CD4-positive, alpha-beta T cell treated with Interleukin-2 at 100 ng/mL for 4 hours (primary cell): ENCODE results near the gene ALDH3B1.
A peak's percentile ranks its signal among the peaks of the same experiment; 100 is the strongest.

Source experiments
- DNase-seq: peaks from one replicate; pipeline ENCODE4 v3.0.0-alpha.2; 2020; ENCODE audit warnings: low spot score

The ALDH3B1 gene

DNA sequence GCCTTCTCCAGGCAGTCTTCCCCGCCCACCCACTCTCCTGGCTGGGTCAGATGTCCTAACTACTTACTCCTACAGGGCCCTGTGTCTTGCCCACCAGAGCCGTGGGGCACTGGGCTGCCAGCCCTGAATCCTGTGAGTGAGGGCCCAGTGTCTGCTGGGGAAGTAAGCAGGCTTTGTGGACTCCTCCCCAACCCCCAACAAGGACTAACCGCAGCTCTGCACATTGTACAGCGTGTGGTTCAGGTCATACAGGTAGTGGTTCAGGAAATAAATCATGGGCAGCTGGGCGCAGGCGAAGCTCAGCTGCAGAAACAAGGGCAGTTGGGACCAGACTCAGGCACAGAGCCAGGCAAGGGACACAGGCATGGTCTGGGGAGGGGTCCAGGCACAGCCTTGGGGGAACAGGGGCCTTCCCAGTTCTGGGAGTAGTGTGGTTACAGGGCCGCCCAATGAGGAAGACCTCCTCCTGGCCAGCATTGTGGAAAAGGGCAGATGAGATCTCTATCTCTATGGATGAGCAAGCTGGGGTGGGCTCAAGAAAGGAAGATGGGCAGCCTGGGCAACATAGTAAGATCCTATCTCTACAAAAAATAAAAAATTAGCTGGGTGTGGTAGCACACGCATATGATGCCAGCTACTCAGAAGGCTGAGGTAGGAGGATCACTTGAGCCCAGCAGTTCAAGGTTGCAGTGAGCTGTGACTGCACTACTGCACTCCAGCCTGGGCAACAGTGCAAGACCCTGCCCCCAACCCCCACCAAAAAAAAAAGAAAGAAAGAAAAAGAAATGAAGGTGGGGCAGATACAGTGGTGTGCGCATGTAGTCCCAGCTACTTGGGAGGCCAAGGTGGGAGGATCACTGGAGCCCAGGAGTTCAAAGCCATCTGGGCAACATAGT, 11.7 kb upstream of the ALDH3B1 start:
- no peak for DNase-seq

DNA sequence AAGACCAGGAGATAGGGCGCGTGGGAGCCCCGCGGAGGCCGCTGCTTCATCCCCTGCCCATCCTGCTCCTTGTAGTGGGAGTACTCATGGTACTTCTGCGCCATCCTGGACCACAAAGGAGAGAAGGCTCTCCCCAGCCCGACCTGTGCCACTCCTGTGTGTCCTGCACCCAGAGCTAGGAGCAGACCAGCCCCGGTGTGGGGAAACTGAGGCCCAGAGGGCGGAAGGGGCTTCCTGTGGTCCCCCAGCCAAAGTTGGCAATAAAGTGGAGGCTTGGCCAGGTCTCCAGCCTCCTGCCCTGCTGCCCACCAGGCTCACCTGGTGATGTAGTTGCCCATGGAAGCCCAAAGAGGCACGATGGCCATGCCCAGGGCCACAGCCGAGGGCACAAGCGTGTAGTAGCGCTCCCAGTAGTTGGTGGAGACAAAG, 10.9 kb upstream of the ALDH3B1 start:
- no peak for DNase-seq

DNA sequence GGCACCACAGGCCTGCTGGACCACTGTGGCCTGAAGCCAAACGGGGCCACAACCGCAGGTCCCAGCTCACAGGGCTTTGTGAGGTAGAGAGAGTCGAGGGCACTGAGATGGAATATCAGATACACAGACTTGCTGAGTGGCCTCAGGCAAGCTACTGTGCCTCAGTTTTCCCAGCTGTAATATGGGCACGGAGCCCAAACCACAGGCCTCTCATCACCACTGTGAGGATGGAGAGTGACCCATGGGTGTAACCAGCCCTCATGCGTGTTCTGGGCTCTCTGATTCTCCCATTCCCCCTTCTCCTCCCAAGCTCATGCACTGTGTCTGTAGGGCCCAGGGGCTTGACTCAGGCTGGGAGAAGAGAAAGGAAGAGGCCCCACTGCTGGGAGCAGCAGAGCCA, 10.4 kb upstream of the ALDH3B1 start:
- no peak for DNase-seq

DNA sequence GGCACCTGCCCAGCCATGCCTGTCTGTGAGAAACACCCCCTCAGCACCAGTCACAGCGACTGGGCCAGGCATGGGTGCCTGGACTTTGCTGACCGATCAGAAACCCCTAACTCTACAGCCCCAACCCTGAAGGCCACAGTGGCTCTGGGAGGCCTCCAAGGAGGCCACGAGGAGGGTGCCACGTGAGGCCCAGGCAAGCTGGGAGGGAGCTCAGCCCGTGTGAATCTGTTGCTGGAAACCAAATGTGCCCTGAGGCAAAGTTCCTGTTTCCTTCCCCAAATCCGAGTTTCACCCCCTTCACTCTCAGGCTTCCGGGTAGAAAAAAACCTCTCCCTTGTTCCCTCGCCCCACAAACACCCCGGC, 7.6 kb upstream of the ALDH3B1 start:
- no peak for DNase-seq

DNA sequence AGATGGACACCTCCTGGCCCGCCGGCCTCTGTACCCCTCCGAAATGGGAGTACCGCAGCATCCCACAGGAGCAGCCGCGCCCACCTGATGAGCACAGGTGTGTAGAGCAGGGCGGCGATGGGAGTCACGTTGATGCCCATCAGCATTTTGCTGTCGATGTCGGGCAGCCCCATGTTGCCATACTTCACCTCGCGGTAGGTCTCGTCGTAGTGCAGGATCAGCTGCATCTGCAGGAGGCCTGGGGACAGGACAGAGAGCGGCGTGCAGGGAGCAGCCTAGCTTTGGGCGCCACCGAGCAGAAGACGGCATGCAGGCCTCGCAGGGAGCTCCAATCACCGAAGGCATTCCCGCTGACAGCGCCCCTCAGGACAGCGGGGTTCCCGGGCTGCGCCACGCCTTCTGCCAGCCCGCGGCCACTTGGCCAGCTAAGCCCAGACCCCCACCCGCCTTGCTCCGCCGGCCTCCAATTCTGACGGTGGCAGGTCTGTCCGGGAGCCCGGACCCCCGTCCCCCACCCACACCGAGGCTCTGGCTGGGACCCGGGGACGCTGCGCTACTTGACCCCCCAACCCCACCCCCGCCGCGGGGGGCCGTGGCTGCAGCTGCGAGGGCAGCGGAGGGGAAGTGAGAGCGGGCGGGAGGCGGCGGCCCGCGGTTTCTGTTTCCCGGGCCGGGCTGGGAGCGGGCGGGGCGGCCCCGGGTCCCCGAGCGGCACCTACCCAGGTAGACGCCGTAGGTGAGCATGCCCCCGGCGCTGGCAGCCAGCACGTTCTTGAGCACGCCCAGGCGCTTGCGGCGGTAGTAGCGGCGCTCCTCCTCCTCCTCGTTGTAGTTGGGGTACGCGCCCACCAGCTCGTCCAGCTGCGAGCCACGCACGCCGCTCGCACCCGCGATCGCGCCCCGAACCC, 6.9 kb upstream of the ALDH3B1 start:
- DNase-seq, result peak; percentile 50

DNA sequence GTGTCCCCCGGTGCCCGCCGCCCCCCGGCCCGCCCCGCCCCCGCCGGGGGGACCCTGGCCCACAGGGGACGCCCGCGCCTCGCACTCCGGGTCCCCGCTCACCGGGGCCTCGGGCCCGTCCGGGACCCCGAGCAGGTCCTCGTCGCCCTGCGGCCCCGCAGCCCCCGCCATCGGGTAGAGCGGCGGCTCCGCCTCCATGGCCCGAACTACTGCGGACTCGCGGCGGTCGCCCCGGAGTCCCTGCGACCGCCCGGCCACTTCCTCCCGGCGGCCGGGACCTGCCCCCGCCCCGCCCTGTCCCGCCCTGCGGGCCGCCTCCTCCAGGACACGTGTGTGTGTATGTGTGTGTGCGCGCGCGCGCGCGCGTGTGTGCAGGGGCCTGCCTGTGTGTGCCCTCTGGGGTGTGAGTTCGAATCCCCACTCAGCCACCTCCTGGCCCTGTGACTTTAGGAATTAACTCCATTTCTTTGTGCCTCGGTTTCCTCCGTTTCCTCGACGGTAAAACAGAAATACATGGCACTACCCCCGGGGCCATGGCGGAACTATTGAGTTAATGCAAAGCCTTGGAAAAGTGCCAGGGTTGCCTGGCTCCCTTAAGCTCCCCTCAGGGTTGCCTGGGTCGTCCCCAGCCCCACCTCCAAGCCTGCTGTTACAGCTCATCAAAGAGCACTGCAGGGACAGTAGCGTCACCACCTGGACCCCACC, 6.1 kb upstream of the ALDH3B1 start, which contains the start of gene UNC93B1:
Gene UNC93B1, minus strand, starts transcription at position 252 of the 705 bp plus-strand sequence. Its CDS starts 54 bp downstream, at position 198.
- peak; percentile 80 for DNase-seq

DNA sequence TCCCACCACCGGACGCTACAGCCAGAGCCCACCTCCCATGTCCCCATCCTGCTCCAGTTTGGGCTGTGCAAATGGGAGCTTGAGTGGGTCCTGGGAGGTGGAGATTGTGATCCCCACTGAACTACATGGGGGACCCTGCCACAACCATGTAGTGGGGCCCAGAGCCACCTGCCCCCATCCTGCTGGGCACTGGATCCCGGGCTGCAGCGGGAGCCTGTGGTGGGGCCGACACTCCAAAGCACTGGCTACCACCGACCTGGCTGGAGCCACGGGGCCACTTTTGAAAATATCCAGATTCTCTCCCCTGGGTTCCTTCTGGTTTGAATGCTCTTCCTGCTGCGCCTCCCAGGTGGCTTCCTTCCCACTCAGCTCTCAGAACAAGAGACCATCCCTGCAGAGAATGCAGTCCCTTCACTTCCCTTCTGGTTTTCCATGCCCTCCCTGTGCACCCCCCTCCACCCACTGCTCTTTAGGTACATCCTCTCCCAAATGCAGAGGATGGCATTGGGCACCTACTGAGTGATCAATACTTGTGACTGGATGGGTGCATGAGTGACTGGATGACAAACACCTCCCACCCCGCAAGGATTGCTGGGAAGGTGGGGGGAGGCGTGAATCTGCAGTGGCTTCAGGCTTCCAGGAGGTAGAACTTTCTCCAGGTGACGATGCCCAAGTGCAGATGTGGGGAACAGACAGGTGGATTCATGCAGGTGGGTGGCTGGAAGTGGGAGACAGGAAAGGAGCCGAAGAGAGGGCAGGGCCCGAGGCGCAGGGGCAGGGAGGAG, 5.4 kb upstream of the ALDH3B1 start:
- DNase-seq, result no peak

DNA sequence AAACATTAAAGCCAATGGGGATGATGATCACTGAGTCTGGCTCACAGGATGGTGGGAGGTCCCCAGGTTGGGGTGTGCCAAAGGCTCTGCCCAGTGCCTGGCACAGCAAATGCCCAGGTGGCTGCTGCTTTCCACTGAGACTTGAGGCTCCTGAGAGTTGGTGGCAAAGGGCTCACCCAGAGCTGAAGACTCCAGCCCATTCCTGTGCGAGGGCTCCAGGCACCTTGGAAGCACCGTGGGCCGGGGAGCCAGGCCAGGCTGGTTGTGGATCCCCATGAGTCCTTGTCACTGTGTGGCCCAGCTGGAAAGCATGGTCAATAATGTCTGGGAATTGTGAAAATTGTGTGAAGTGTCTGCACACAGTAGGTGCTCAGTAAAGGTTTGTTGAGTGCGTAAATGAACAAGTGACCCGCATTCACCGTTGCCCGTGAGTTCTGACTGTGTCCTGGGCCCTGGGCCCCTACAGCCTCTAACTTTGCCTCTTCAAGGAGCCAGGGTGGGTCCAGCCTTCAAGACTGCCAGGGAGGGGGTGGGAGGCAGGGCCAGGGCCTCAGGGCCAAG, 3.4 kb upstream of the ALDH3B1 start:
- no peak for DNase-seq

DNA sequence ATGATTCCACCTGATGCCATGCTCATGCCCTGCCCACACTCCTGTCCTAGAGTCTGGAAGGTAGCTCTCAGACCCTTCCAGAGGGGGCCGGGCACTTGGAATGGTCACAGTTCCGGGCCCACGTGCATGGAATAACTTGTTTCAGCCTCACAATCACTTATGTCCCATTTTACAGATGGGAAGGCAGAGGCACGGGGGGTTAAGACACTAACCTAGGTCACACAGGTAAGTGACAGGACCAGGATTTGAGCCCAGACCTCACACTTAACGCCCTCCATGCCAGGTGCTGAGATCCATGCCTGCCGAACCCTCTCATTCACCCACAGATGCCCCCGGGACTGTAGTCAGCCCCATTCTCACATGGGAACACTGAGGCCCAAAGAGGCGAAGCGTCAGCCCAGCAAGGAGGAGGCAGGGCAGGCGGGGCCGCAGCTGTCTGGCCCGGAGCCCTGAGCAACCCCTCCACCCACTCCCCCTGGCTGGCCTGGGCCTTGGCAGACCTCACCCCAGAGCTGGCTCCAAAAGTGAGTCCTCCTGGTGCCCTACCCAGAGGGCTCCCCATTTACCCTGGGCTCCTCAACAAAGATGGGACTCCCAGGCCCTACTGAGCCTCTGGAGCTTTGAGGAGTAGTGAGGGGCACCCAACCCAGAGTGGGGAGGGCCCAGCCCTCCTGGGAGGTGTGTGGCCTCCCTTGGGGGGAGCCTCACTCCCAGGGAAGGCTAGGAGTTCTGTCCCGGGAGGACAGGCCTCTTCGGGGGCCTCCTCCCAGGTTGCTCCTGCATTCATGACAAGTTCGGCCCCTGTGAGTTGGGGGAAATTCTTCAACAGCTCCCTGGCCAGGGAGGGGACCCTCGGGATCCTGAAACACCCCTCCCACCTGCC, 2.4 kb upstream of the ALDH3B1 start:
- DNase-seq, result no peak

DNA sequence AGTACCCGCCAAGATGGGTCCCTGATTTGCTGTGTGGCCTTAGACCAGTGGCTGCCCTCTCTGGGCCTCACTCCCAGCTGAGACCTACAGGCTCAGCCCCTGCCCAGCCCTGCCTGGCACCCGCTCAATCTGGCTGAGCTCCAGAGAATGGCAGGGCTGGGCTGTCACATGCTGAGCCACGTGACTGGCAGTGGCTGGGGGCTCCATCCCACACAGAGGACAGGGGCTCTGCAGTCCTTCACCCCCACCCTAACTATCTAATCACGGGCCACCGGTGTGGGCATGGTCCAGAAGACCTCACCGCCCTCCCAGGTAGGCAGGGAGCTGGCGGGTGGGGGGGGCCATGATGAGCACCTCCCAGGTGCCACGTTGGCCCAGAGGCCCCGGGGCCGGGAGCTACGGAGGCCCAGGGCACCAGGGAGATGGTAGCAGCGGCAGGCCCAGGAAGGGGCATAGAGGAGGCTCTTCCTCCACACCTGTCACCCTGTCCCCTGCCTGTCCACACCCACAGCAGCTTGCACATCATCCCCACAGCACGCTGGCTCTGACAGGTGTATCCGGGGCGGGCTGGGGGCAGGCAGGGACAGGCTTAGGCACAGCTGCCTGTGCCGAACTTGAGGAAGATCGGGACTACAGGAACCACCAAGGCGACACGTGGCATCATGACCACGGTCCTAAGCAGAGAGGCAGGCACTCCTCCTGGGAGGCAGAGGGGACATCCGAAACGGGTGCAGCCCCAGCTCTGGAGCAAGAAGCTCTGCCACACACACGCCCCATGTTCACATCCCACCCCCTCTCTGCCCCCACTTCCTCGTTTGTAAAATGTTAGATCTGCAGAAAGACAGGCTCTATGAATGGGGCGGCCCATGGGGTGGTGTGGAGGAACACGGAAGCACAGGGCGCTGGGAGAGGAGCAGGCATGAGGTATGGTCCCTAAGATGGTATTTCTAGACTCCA, 1.5 kb upstream of the ALDH3B1 start:
- DNase-seq, result no peak

DNA sequence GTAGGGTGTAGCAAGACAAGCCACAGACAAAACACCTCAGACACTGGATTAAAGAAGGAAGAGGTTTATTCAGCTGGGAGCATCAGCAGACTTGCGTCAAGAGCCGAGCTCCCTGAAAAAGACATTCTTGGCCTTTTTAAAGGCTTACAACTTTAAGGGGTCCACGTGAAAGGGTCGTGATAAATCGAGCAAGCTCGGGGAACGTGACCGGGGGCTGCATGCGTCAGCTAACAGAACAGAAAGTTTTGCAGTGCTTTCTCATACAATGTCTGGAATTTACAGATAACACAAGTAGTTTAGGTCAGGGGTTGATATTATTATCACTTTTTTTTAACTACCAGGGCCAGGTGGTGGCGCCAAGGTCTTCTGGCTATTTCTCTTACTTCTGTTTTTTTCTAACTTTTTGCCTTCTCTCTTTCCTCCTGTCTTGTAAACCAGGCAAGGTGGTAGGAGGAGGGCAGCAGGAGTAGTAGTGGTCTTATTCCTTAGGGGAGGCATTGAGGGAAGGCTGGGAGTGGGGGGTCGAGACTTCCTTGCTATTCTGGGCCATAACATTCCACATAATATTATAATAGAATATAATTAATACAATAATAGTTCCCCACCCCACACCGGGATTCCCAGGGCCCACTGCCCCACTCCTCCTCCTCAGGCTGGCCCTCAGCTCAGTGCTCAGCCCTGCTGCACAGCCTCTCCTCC, 587 bp upstream of the ALDH3B1 start:
- no peak for DNase-seq

DNA sequence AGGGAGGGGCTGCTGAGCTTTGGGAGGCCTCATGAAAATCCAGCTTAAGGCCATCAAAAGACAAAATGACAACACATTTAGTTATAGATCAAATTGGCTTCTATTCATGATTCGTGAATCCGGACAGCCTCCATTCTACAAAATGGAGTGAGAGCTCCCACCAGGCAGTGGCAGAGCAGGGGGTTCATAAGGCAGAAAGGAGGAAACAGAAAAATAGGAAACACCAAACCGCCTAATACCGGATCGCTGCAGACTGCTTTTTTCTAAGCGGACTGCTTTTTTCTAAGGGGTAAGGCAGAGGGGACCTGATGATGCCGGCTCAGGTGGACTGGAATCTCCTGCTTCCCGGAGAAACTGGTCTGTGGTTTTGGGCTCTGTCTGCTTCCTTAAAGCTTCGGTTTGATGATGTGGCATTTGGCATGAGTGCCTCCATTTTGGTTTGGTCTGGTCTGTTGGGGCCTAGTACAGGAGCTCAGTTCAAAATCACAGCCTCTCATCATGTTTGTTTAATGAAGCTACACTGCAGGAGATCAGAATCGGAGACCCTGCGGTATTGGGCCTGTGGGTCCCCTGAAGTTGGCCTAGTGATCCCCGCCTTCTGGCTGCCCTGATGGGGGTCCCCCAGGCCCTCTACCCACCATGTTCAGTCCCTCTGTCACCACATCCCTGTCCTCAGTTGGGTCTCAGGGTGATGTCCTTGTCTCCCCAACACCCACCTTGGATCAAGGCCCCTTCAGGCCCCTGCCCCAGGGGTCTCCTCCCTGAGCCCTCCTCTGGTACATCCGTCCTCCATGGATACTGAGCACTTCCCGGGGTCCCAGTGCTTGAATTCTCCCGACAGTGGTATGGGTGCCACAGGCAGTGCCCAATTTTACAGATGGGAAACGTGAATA, 1.2 kb downstream of the ALDH3B1 start:
- no peak for DNase-seq

DNA sequence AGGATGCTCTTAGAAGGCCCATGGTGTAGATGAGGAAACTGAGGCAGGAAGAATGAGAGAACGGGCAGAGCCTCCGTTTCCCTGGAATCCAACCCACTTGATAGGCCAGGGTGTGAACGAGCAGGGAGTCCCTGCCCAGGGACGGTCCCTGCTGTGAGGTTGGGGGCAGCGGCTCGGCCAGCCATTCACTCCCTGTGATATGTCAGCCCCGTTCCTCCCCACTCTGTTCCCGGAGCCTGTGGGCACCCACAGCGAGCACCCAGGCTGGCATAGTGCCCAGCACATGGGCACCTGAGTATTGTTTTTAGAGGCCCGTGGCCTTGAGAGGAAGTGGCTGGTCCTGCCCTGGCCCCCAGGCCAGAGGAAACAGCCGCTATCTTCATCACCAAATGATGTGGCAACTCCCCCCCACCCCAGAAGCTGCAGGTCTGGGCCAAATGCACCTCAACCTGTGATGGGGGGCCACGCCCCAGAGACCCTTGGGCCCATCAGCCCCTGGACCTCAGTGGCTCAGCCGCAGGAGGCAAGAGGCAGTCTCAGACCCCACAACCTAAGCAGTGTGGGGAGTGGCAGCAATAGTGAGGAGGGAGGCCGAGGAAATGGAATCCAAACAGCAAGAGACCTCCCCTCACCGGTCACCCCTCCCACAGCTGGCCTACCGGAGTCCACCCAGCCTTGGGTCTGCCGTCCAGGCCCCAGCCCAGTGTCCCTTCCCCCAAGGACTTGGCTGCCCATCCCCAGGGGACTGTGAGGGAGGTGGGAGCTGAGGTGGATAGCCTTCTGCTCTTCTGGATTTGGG, 2.1 kb downstream of the ALDH3B1 start:
- DNase-seq, result no peak

DNA sequence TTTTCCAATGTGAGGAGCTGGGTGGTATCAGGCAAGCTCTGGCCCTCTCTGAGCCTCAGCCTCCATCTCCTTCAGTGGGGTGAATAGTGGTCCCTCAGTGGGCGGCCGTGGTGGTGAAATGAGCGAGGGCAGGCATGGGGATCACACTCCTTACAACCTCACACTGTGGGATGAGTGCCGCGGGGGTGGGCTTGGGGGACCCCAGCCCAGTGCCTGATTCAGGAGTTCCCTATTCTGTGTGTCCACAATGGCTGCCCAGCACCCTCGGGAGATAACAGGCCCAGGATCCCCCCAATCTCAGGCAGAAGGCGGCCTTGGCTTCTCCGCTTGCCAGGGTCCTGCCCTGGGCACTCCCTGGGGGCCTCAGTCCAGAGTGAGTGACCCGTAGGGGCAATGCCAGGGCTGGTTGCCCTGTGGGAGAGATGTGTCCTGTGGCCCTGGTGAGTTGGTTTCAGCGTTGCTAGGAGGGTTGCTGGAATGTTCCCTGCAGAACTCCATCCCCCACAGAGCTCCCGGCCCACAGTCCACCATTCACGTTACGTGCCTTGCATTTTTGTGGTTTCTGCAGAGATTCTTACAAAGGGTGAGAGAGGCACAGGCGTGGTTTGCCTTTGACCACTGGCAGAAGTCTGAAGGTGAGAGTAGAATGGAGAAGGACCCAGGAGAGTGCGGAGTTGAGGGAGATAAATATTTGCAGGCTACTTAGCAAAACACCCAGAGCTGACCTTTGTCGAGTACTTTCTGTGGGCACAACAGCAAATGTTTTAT, 2.9 kb downstream of the ALDH3B1 start:
- no peak for DNase-seq

DNA sequence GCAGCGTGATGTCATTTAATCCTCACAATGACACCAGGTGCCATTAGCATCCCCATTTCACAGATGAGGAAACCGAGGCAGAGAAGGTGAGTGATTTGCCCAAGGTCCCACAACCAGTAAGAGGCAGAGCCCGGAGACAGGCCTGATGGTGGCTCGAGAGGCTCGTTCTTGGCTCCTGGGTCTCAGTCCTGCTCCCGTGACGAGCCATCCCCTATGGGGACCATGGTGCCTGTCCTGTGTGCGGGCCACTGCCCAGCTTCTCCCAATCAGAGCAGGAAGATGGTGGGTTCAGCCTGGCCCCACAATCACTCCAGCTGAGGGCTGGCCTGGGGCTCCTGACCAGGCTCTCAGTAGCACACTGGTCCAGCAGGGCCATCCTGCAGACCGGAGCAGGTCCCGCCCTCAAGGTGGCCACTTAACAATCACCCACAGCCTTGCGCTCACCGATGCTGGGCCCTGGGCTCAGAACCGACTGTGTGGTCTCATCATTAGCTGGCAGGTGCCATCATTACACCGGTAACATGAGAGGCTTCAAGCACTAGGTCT, 3.6 kb downstream of the ALDH3B1 start:
- DNase-seq, result no peak
